SK-N-SH (cell line): ENCODE data around the gene STX7. TPM values are rescaled to one million over a fixed set of nuclear protein-coding genes. Genes with fewer than 3 reads are reported as not detected.

Experiments used
- CTCF ChIA-PET: fragments of 300-600, 350-600 bp; formaldehyde crosslinking; extraction: SDS; loops from one replicate; lab custom pipeline; 2021; lab: Yijun Ruan, JAX
- POLR2A ChIA-PET: fragments of 350-600 bp; sonication (Branson Sonifier 250); formaldehyde crosslinking; extraction: SDS; loops from one replicate; lab custom pipeline; 2020; ENCODE audit warnings: antibody characterized with exemption, inconsistent platforms; lab: Yijun Ruan, JAX
- DNase-seq: peaks from one replicate; pipeline ENCODE4 v3.0.0; 2012
- H2AFZ ChIP-seq: fragments of 200-600 bp; sonication (generic); 2 replicates; pipeline ENCODE4 v1.8.1; 2016; ENCODE audit warnings: antibody characterized with exemption, mild to moderate bottlenecking, low read depth
- H3F3A ChIP-seq: fragments of 200-600 bp; sonication (generic); replicated peaks from 2 replicates; pipeline ENCODE3; 2016; ENCODE audit warnings: antibody characterized with exemption, mild to moderate bottlenecking; ENCODE audit not compliant: insufficient read depth
- H3K27ac ChIP-seq, 2 experiments: fragments of 200-500 bp in 1 of 2; fragments of 200-600 bp in 1 of 2; sonication (Bioruptor generic) in 1 of 2; sonication (generic), shearing (Covaris generic) in 1 of 2; 2 replicates each; pipeline versions ENCODE4 v1.5.1 to v1.6.1; 2014 to 2016; ENCODE audit warnings: low read depth in 2 of 2, inconsistent platforms in 1 of 2, low read length in 1 of 2, mild to moderate bottlenecking in 1 of 2, mixed read lengths in 1 of 2
- H3K27me3 ChIP-seq: fragments of 200-600 bp; sonication (generic), shearing (Covaris generic); 2 replicates; pipeline ENCODE4 v1.6.1; 2016; ENCODE audit warnings: mixed run types; ENCODE audit not compliant: insufficient read depth
- H3K36me3 ChIP-seq, 2 experiments: fragments of 200-500 bp in 1 of 2; fragments of 200-600 bp in 1 of 2; sonication (Bioruptor generic) in 1 of 2; sonication (generic) in 1 of 2; replicated peaks in 1 of 2; 2 replicates each; pipeline versions ENCODE3 to v1.5.1; 2014 to 2016; ENCODE audit warnings: low read length in 1 of 2, mild to moderate bottlenecking in 1 of 2; ENCODE audit not compliant: insufficient read depth in 2 of 2, control insufficient read depth in 1 of 2
- H3K4me1 ChIP-seq, 2 experiments: fragments of 200-500 bp in 1 of 2; fragments of 200-600 bp in 1 of 2; sonication (Bioruptor generic) in 1 of 2; sonication (generic), shearing (Covaris generic) in 1 of 2; 2 replicates each; pipeline versions ENCODE4 v1.5.1 to v1.6.1; 2014 to 2016; ENCODE audit warnings: low read depth in 1 of 2, low read length in 1 of 2, mixed run types in 1 of 2; ENCODE audit not compliant: insufficient read depth in 2 of 2, control insufficient read depth in 1 of 2
- H3K4me2 ChIP-seq: fragments of 200-600 bp; sonication (generic), shearing (Covaris generic); 2 replicates; pipeline ENCODE4 v1.6.1; 2017; ENCODE audit warnings: mixed run types
- H3K4me3 ChIP-seq, 2 experiments: fragments of 200-500 bp in 1 of 2; fragments of 200-600 bp in 1 of 2; sonication (Bioruptor generic) in 1 of 2; sonication (generic), shearing (Covaris generic) in 1 of 2; 2 replicates each; pipeline versions ENCODE4 v1.5.1 to v1.8.1; 2014 to 2016; ENCODE audit warnings: low read depth in 2 of 2, inconsistent platforms in 1 of 2, low read length in 1 of 2, mild to moderate bottlenecking in 1 of 2, mixed read lengths in 1 of 2, moderate library complexity in 1 of 2
- H3K79me2 ChIP-seq: fragments of 200-600 bp; sonication (generic); 2 replicates; pipeline ENCODE4 v1.8.1; 2017; ENCODE audit warnings: mild to moderate bottlenecking; ENCODE audit not compliant: insufficient read depth
- H3K9ac ChIP-seq: fragments of 200-600 bp; sonication (generic); 2 replicates; pipeline ENCODE4 v1.6.1; 2017; ENCODE audit warnings: mixed run types
- H3K9me2 ChIP-seq: fragments of 200-600 bp; sonication (generic); 2 replicates; pipeline ENCODE4 v1.6.1; 2017; ENCODE audit warnings: mixed run types
- H3K9me3 ChIP-seq: fragments of 200-600 bp; sonication (generic); 2 replicates; pipeline ENCODE4 v1.6.1; 2017; ENCODE audit warnings: mixed run types, mild to moderate bottlenecking, moderate library complexity
- H4K20me1 ChIP-seq: fragments of 200-600 bp; sonication (generic); 2 replicates; pipeline ENCODE4 v1.6.1; 2017; ENCODE audit warnings: mild to moderate bottlenecking, mixed run types; ENCODE audit not compliant: insufficient read depth
- CHD2 ChIP-seq: fragments of 150-350 bp; IDR thresholded peaks from 2 replicates; pipeline ENCODE4 v1.6.1; 2018; ENCODE audit warnings: low read length; ENCODE audit not compliant: partially characterized antibody
- ELF1 ChIP-seq: IDR thresholded peaks from 2 replicates; pipeline ENCODE4 v1.4.0; 2012
- EP300 ChIP-seq, 2 experiments: IDR thresholded peaks; 2 replicates each; pipeline versions ENCODE4 v1.4.0 to v1.6.1; 2012; ENCODE audit warnings: borderline replicate concordance in 1 of 2, low read depth in 1 of 2, low read length in 1 of 2
- EZH2phosphoT487 ChIP-seq: fragments of 200-600 bp; sonication (generic); IDR thresholded peaks from 2 replicates; pipeline ENCODE4 v1.6.1; 2017; ENCODE audit warnings: low read depth, mixed run types, mild to moderate bottlenecking, antibody characterized with exemption, moderate library complexity, borderline replicate concordance
- FOXJ3 ChIP-seq: sonication (generic); formaldehyde crosslinking; IDR thresholded peaks from 2 replicates; pipeline ENCODE4 v1.5.1; 2020; ENCODE audit warnings: mild to moderate bottlenecking, missing genetic modification reagents
- FOXM1 ChIP-seq: IDR thresholded peaks from 2 replicates; pipeline ENCODE4 v1.4.0; 2012; ENCODE audit warnings: low read depth, mild to moderate bottlenecking
- MAX ChIP-seq: IDR thresholded peaks from 2 replicates; pipeline ENCODE4 v1.4.0; 2012; ENCODE audit warnings: low read depth
- MXI1 ChIP-seq: IDR thresholded peaks from 2 replicates; pipeline ENCODE4 v1.6.1; 2012; ENCODE audit warnings: mild to moderate bottlenecking, low read depth, low read length, improper control_type of control experiment
- NFIC ChIP-seq: IDR thresholded peaks from 2 replicates; pipeline ENCODE4 v1.4.0; 2012; ENCODE audit warnings: borderline replicate concordance
- NRF1 ChIP-seq: IDR thresholded peaks from 2 replicates; pipeline ENCODE4 v1.6.1; 2012; ENCODE audit warnings: low read depth, mild to moderate bottlenecking, low read length
- PBX3 ChIP-seq: IDR thresholded peaks from 2 replicates; pipeline ENCODE4; 2012
- POLR2AphosphoS5 ChIP-seq: IDR thresholded peaks from 2 replicates; pipeline ENCODE4 v1.6.1; 2012; ENCODE audit warnings: low read depth, low read length
- RAD21 ChIP-seq: IDR thresholded peaks from 2 replicates; pipeline ENCODE4 v1.6.1; 2012; ENCODE audit warnings: mild to moderate bottlenecking, low read length
- SIN3A ChIP-seq: IDR thresholded peaks from 2 replicates; pipeline ENCODE4 v1.6.1; 2012; ENCODE audit warnings: low read depth, mild to moderate bottlenecking, low read length, moderate library complexity, borderline replicate concordance
- TCF12 ChIP-seq: IDR thresholded peaks from 2 replicates; pipeline ENCODE4 v1.4.0; 2012
- USF2 ChIP-seq: fragments of 150-350 bp; IDR thresholded peaks from 2 replicates; pipeline ENCODE4 v1.6.1; 2017; ENCODE audit warnings: antibody characterized with exemption, low read length, low read depth, borderline replicate concordance
- YY1 ChIP-seq: IDR thresholded peaks from 2 replicates; pipeline ENCODE4 v1.4.0; 2012; ENCODE audit warnings: low read depth, mild to moderate bottlenecking
- ZBTB33 ChIP-seq: IDR thresholded peaks from 2 replicates; pipeline ENCODE4 v1.4.0; 2012; ENCODE audit warnings: low read depth, borderline replicate concordance
- WGBS: methylation state at CpG from one replicate; pipeline ENCODE4 v1.1.6; 2017; ENCODE audit warnings: low lambda C conversion rate; 5-methylcytosine and 5-hydroxymethylcytosine counted together
- polyA plus RNA-seq, 3 experiments: library from polyadenylated mRNA; depleted of rRNA; stranded (reverse); fragments of >200 nt; gene quantifications; 2 replicates each; pipeline ENCODE4 v1.2.3, GENCODE V29; 2012

STX7 gene
- polyA plus RNA-seq, 1 of the 3 experiments (the other 2 are of a cell fraction): 12.8 TPM

GRCh38 chr6:132506869-132507808 is 5.8 kb downstream of the STX7 start (continued):
- TF ChIP-seq ZBTB33 (no peak), TCF12 (no peak), RAD21 (no peak)

GRCh38 chr6:132506461-132506860 is 6.5 kb downstream of the STX7 start:
- TF ChIP-seq MAX (no peak), FOXJ3 (CRISPR knock-in tag) (no peak), USF2 (no peak), NRF1 (no peak), YY1 (no peak), EZH2phosphoT487 (no peak), RAD21 (no peak), CHD2 (no peak), FOXM1 (no peak), PBX3 (no peak), NFIC (no peak), SIN3A (no peak), MXI1 (no peak), ELF1 (no peak), POLR2AphosphoS5 (no peak), EP300 (IDR thresholded peaks at IDR 0.05; ENCODE audit: borderline replicate concordance in 1 of 2, low read depth in 1 of 2, low read length in 1 of 2) (no peak)
- peaks cover 0 to 3% of the 10 kb centered on the region in 2 experiments; a peak in 1 of 4 replicates for H3K4me1 ChIP-seq
- H3K27ac ChIP-seq: no peak overlapping the region
- peaks cover 48% of the 10 kb centered on the region; the same call in 1 of the 2 replicates for H3K79me2 ChIP-seq
- 85% methylated on average over 2 of the region's 2 CpGs for WGBS
- H3K9ac ChIP-seq: no peak overlapping the region
- H3K27me3 ChIP-seq: no peaks in the 10 kb centered on the region
- H3K4me3 ChIP-seq: no peak overlapping the region
- peaks cover 3% of the 10 kb centered on the region for H3F3A ChIP-seq
- H3K4me2 ChIP-seq: no peak overlapping the region
- H3K36me3 ChIP-seq: peaks cover 3 to 7% of the 10 kb centered on the region in 2 experiments
- no peak overlapping the region for H2AFZ ChIP-seq
- peaks cover 7% of the 10 kb centered on the region for H4K20me1 ChIP-seq
- DNase-seq: no peak
- CTCF ChIA-PET: no interaction called here
- no peaks in the 10 kb centered on the region for H3K9me3 ChIP-seq
- no peaks in the 10 kb centered on the region for H3K9me2 ChIP-seq
- POLR2A ChIA-PET: no interaction called here
